ENCODE measurements around the gene CERS1.

Gene CERS1

DNA sequence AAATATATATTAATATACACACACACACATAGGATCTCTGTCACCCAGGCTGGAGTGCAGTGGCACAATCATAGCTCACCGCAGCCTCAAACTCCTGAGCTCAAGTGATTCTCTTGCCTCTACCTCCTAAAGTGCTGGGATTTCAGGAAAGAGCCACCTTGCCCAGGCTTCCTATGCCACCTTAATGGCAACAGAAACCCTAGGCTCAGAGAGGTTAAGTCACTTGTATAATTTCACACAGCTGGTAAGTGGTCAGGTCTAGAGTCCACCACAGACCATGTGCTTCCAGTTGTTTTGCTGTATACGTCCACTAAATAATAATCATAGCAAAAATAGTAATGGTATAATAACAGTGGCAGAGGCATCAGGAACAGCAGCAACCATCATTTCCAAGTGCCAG is 65.5 kb downstream of the CERS1 start:
- TF ChIP-seq, protein P1, sequence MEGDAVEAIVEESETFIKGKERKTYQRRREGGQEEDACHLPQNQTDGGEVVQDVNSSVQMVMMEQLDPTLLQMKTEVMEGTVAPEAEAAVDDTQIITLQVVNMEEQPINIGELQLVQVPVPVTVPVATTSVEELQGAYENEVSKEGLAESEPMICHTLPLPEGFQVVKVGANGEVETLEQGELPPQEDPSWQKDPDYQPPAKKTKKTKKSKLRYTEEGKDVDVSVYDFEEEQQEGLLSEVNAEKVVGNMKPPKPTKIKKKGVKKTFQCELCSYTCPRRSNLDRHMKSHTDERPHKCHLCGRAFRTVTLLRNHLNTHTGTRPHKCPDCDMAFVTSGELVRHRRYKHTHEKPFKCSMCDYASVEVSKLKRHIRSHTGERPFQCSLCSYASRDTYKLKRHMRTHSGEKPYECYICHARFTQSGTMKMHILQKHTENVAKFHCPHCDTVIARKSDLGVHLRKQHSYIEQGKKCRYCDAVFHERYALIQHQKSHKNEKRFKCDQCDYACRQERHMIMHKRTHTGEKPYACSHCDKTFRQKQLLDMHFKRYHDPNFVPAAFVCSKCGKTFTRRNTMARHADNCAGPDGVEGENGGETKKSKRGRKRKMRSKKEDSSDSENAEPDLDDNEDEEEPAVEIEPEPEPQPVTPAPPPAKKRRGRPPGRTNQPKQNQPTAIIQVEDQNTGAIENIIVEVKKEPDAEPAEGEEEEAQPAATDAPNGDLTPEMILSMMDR (conservative IDR thresholded peaks at IDR 0.05; ENCODE audit: low read length): no peak
- TF ChIP-seq EZH2phosphoT487 (IDR thresholded peaks at IDR 0.05; ENCODE audit: borderline replicate concordance): no peak
- no peaks in the 10 kb centered on the region for H3F3A ChIP-seq (ENCODE audit: low read depth)
- no peak overlapping the region for H3K4me2 ChIP-seq (ENCODE audit: low read depth, low read length, poor library complexity, severe bottlenecking)
- H4K20me1 ChIP-seq (ENCODE audit: insufficient read depth, low read length, poor library complexity, severe bottlenecking): peaks cover 31% of the 10 kb centered on the region
- no peak overlapping the region for H3K4me3 ChIP-seq (ENCODE audit: low read length, poor library complexity, severe bottlenecking)
- H3K9me2 ChIP-seq (replicated peaks; ENCODE audit: low read depth, low read length): no peaks in the 10 kb centered on the region
- peaks cover 37% of the 10 kb centered on the region for H3K79me2 ChIP-seq (ENCODE audit: insufficient read depth, low read length)
- no peak overlapping the region for H3K9ac ChIP-seq (ENCODE audit: low read depth, low read length, poor library complexity, severe bottlenecking)
- no peaks in the 10 kb centered on the region; the same call in 1 of the 2 replicates for H3K9me3 ChIP-seq (ENCODE audit: insufficient read depth, low read depth, low read length)
- H3K36me3 ChIP-seq (ENCODE audit: insufficient read depth, low read length): peaks cover 6% of the 10 kb centered on the region; the same call in 1 of the 2 replicates
- H3K4me1 ChIP-seq (ENCODE audit: insufficient read depth, low read length, poor library complexity, severe bottlenecking): peaks cover 24% of the 10 kb centered on the region
- H3K27me3 ChIP-seq (ENCODE audit: insufficient read depth, low read length, poor library complexity, severe bottlenecking): no peaks in the 10 kb centered on the region
- H2AFZ ChIP-seq (ENCODE audit: low read length): no peak overlapping the region

DNA sequence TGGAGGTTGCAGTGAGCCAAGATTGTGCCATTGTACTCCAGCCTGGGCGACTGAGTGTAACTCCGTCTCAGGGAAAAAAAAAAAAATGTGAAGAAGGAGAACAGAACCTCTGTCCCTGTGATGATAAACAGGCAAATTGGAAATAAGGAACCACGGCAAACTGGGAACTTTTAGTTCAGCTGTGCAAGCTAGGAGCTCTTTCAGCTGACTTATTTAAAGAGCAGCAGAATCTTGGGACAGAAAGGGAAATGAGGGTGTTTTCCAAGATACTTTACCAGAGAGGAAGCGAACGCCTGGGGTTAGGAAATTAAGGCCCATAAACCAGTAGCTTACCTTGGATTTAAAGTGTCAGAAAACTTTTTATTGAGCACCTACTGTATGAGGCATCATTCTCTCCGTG is 67.2 kb downstream of the CERS1 start:
- no peaks in the 10 kb centered on the region for H3K36me3 ChIP-seq (ENCODE audit: insufficient read depth, low read length)
- no peaks in the 10 kb centered on the region; the same call in 1 of the 2 replicates for H3K9me3 ChIP-seq (ENCODE audit: insufficient read depth, low read depth, low read length)
- no peak overlapping the region for H3K4me3 ChIP-seq (ENCODE audit: low read length, poor library complexity, severe bottlenecking)
- H3K4me1 ChIP-seq (ENCODE audit: insufficient read depth, low read length, poor library complexity, severe bottlenecking): peaks cover 7% of the 10 kb centered on the region
- H3K27me3 ChIP-seq (ENCODE audit: insufficient read depth, low read length, poor library complexity, severe bottlenecking): no peaks in the 10 kb centered on the region
- H3F3A ChIP-seq (ENCODE audit: low read depth): no peaks in the 10 kb centered on the region
- peaks cover 20% of the 10 kb centered on the region for H3K79me2 ChIP-seq (ENCODE audit: insufficient read depth, low read length)
- no peaks in the 10 kb centered on the region for H3K9me2 ChIP-seq (replicated peaks; ENCODE audit: low read depth, low read length)
- TF ChIP-seq EZH2phosphoT487 (IDR thresholded peaks at IDR 0.05; ENCODE audit: borderline replicate concordance): no peak
- TF ChIP-seq, protein P1 (conservative IDR thresholded peaks at IDR 0.05; ENCODE audit: low read length): no peak
- peaks cover 15% of the 10 kb centered on the region for H4K20me1 ChIP-seq (ENCODE audit: insufficient read depth, low read length, poor library complexity, severe bottlenecking)
- H3K9ac ChIP-seq (ENCODE audit: low read depth, low read length, poor library complexity, severe bottlenecking): no peak overlapping the region
- H2AFZ ChIP-seq (ENCODE audit: low read length): no peak overlapping the region
- H3K4me2 ChIP-seq (ENCODE audit: low read depth, low read length, poor library complexity, severe bottlenecking): no peak overlapping the region
